GM19372 (cell line): ENCODE data around the gene APBA2.
"Not testable (repeated sequence)": the region's sequence is repeated elsewhere in the genome, so short reads cannot be mapped to it uniquely, and the experiment has no call there.

ENCODE experiments used
- ATAC-seq: cut with Tn5 transposase; IDR thresholded peaks from one replicate; pipeline ENCODE4 v1.9.1; 2021; ENCODE audit warnings: mild to moderate bottlenecking, low read depth, moderate library complexity; ENCODE audit not compliant: unreplicated experiment

The APBA2 gene

DNA sequence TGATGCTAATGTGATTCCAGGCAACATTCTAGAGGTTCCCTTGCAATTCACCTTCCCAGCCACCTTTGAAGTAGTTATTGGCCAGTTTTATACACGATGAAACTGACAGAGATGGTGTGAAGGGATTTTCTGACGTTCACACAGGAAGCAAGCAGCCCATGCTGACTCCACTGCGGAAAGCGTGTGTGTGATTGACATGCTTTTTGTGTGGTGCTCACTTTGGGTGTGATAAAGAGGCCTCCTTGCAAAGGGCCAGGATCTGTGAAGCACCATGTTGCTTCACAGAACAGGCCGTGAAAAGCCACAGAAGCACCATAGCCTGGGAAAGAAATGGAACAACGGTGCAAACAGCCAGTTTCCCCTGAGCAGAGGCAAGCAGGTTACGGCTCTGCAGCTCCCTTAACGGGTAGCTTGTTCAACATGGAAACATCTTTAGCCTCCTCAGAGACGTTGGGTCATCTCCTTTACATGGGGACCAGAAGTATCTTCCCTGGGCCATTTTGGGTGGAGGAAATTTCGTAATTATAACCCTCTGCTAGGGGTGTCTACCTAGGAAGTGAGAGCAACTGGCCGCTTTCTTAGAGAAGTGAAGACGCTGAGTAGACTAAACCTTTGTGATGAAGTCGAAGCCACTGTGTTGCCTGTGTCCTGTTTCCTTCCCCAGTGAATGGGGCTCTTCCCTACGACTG lies 108.5 kb downstream of the APBA2 start:
- ATAC-seq: no peak

DNA sequence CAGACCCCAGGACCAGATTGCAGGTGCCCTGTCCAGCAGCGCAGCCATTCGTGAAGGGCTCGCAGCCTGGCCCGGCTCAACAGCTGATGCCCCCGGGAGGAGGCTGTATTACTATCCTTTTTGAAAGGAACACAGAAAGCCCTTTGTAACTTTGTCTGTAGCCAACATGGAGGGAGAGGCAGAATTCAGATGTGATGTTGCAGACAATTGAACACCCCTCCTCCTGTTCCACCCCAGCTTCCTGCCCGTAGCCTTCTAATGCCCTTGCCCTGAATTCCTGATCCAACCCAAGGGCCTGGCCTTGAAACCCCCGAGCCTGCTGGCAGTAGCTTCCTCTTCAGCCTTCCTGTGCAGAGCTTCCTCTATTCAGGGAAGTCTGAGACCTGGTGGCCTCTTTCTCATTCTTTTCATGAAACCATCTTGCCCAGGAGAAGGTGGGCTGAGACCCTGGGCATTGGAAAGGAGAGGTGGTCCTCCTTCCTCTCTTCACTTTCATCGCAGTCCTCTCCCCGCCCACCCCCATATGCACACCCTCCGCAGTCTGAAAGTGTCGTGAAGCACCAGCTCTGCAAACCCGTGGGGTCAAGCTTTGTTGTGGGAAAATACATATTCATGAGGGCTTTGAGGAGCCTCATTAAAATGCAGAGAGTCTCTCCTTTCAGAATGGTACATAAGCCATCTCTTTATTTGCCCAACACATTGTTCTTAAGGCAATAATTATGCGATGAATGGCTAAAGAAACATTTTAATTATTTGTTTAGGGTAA lies 109.2 kb downstream of the APBA2 start:
- no peak for ATAC-seq

DNA sequence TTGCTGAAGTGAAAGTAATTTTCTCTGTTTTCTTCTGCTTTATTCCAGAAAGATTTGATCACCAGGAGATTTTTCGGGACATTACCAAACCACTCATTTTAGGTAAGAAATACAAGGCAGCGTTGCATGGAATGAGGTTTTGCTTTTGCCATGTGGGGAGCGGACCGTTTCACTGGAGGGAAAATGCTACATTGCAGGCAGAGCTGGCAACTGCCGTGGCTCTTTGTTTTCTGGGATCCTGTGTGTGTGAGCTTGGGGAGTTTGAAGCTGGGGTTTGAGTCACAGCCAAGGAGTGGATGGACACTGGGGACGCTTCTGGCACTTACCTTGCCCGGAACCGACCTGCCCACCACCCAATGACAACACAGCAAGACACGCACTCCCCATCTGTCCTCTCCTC lies 109.9 kb downstream of the APBA2 start:
- ATAC-seq: no peak

DNA sequence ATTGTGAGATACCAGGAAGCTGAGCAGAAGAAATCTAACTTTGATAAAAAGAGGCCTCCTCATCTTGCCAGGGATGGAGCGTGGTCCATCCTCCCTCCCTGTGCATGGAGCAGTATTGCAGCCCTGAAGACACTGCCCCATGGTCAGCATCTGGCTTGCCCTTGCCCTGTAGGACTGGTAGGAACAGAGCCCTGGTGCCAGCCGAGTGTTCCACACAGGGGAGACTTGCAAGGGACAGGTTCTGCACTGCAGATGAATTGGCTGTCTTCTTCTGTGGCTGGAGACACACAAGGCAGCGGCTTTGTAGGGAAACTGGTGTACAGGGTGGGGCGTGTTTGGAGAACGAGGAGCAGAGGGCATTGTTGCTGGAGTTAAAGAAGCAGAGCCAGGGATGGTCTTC lies 110.5 kb downstream of the APBA2 start:
- ATAC-seq: no peak

DNA sequence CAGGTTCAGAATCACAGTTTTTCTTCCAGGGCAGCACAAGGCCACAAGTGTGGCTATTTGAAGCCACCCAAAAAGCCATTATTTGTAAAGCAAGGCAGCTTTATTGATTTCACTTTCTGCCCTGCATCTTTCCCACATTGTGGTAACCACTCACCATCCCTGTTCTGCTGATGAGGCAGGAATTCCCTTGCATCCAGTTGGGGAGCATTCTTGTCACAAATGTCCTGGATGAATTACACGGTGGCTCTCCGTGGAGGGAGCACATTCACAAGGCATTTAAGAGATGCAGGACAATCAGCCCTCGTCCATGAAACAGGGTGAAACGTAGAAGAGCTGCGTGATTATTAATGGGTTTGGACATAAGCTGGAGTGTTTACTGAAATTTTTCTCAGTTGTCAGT lies 111.2 kb downstream of the APBA2 start:
- no peak for ATAC-seq

DNA sequence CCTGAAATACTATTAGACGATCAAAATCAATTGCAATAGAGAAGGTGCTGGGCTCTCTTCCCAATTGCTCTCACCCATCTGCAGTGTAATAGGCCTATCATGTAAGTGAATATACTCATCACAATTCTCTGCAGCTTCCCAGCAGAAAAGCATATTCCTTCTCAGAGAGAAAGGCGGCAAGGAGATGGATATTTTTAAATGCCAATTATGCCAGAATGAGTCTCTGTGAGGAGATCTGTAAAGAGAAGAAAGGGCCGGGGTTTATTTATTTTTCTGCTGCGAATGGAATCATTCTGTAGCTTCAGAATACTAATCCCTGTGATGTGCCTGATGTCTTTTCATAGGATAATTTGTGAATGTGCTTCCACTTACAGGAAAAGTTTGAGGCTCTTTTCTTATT lies 112.0 kb downstream of the APBA2 start:
- ATAC-seq: no peak

DNA sequence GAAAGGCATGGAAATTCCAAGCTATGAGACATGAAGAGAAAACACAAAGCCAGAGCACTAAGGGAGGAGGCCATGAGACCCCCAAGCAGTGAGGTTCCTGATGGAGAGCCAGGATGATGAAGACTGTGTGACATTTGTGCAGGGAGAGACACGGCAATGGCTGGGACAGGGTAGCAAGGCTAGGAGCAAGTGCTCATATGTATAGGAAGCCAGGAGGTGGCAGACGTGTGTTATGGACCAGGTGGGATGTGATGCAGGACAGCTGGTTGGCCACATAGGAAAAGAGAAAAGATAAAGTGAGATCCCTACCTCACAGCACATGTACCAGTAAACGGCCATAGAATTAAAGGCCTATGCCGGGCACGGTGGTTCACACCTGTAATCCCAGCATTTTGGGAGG lies 112.7 kb downstream of the APBA2 start:
- ATAC-seq: no peak

DNA sequence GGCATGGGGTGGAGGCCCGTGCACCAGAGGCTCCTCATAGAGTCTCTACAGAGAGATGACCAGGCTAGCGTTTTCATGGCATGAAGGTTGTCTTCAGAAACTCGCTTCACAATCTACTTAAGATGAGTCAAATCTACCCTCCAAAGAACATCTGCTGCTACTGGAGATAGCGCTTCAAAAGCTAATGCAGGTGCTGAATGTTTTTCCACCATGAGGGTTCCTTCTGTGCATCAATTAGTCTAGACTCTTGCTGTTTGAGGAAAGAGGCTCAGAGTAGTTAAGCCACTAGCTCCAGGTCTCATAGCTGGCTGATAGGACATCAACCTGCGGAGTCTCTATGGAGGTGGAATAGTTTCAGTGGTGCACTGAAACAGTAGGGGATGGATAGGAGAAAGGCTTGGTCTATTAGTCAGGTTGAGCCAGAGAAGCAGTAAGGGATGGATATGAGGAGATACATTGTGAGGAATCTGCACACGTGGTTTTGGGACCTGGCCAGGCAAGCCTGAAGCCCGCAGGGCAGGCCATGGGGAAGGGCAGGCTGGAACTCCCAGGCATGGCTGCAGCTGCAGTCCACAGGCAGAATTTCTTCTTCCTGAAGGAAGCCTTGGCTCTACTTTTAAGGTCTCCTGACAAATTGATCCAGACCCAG lies 117.5 kb downstream of the APBA2 start:
- no peak for ATAC-seq

DNA sequence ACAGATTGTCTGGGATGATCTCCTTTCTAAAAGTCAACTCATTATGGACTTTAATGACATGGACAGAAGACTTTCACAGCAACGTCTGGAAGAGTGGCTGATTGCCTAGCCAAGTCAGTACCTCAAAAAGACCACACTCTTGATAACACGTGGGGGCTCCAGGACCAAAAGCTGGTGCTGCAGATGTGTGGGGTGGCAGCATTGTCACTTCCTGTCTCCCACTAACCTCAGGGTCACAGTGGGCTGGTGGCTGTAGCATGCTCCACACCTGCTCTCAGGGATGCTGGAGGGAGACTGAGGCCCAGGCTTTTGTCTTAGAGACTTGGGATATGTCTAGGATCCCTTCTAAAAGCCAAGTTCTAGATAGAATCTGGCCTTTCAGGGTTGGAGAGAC lies 118.1 kb downstream of the APBA2 start:
- no peak for ATAC-seq

DNA sequence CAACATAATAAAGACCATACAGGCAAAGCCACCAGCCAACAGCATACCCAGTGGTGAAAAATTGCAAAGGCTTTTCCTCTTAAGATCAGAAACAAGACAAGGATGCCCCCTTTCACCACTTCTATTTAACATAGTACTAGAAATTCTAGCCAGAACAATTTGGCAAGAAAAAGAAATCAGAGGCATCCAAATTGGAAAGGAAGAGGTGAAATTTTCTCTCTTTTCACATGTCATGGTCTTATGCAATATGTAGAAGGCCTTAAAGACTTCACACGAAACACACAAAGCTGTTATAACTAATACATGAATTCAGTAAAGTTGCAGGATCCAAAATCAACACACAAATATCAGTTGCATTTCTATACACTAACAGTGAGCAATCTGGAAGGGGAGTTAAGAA lies 120.2 kb downstream of the APBA2 start:
- ATAC-seq: no peak

DNA sequence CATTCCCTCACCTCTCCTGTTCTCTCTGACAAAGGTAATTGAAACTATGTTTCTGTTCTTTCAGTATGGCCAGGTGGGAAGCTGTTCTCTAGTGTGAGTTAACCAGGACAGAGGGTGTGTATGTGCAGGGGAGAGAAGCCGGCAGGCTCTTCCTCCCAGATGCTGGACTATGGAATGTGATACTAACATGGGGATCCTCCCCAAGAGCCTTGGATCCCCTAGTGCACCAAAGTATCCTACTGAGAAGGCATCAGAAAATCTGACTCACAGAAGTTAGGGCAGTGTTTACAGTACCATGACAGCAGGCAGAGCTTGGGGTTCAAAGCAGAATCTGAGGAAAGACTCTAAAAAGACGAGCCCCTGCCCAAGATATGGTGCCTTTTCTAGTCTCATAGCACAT lies 123.1 kb downstream of the APBA2 start:
- ATAC-seq: no peak

DNA sequence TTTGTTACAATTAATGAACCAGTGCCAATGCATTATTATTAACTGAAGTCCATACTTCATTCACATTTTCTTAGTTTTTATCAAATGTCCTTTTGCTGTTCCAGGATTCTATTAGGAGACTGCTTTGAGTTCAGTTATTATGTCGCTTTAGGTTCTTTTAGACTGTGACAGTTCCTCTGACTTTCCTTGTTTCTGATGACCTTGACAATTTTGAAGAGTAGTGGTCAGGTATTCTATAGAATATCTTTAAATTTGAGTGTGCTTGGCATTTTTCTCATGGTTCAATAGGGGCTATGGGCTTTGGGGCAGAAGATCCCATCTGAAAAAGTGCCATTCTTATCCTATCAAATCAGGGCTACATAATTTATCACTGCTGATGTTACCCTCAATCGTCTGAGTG lies 126.3 kb downstream of the APBA2 start:
- no peak for ATAC-seq

DNA sequence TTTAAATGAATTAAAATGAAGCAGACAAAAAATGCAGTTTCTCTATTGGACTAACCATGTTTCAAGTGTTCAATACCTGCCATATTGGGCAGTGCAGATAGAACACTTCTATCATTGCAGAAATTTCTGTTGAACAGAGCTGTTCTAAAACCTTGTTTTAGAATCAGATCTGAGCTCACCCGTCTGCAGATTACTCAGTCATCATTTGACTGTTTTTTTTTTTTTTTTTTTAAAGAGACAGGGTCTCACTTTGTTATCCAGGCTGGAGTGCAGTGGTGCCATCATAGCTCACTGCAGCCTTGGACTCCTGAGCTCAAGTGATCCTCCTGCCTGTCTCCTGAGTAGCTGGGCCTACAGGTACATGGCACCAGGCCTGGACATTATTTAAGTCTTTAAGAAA lies 128.7 kb downstream of the APBA2 start:
- no peak for ATAC-seq

DNA sequence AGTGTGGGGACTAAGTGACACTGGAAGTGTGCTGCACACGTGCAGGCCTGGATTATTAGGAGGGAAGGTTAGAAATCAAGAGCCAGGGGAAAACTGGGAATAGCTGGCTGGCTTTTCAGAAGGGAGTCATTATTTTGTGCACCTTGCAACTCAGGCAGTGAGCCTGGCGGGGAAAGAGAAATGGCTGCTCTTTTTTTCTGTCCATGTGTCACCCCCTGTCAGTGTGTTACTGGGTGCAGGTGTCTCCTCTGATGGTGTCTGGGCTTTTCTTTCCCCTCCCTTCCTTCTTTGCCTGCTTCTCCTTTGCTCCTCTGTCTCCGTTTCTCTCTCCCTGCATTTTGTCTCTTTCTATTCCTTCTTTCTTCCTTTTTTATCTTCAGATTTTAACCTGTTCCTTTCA lies 130.7 kb downstream of the APBA2 start:
- no peak for ATAC-seq

DNA sequence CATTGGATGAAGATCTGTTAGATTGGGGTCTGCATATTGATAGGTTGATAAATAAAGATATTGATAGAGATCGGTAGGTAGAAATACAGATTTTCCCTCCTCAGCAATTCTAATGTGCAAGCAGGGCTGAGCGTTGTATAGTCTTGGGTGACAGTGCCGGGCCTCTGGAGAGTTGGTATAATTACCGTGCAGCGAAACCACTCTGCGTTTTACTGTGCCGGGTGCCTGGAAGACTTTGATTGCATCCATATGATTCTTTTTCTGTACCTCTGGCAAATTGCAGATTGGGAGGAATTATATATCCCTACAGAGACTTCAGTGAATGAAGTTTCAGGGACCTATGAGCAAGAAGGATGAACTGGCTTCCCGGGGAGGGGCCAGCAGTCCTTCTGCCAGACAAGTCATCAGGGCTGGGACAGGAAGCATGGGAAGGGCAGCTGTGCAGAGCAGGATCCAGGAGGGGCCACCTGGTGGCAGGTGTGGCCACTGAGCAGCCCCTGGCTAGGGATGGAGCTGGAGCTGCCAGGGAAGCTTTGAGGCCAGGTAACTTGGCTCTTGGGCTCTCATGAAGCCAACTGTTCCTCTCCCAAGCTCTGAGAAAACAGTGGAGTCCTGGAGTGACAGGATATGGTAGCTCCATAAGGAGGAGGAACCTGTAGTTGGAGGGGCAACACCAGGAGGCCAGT lies 132.5 kb downstream of the APBA2 start:
- no peak for ATAC-seq

DNA sequence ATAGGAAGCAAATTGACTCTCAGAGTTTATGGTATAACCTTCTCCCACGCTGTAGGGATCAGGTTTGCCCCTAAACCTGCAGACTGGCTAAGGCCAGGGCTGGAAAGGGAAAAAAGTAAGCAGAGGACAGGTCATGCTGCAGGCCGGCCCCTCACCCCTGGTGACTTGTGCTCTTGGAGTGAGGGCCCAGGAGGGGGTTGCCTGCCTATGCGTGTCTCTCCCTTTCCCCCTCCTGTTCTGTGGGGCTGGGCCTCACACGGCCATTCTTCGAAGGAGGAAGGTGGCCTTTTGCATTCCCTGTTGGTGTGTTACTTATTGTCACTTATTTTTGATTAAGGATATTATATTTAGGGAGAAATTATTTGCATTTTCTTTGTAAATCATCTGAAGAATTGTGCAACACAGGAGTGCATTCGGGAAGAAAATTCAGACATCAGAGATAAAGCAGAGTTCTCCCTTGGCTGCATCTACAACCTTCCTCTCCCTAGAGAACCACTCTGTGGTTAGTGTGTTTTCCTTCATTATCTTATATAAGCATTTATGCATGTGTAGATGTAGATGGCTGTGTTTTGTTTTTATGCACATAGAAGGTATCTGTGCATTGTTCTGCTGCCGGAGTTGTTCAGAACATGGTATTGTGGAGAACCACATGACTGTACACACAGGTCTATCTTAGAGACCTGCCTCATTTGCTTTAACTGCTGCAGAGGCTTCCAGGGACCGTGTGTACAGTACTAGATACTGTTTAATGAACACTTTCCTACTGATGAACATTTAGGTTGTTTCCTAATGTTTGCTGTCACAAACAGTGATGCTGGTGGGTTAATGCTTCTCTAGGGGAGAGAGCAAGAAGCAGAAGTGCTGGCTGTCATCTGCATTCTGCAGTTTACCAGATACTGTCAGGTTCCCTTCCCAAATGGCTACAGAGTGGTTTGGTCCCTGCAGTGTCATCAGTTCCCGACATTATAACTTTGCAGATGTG lies 133.5 kb downstream of the APBA2 start:
- ATAC-seq: no peak

DNA sequence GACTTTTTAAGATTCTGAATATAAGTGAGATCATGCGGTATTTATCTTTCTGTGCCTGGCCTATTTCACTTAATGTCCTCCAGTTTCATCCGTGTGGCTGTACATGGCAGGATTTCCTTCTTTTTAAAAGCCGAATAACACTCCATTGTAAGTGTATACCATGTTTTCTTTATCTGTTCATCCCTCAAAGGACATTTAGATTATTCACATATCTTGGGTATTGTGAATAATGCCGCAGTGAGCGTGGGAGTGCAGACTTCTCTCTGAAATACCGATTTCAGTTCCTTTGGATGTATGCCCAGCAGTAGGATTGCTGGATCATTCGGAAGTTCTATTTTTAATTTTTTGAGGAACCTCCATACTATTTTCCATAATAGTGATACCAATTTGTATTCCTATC lies 136.1 kb downstream of the APBA2 start:
- ATAC-seq: no peak

DNA sequence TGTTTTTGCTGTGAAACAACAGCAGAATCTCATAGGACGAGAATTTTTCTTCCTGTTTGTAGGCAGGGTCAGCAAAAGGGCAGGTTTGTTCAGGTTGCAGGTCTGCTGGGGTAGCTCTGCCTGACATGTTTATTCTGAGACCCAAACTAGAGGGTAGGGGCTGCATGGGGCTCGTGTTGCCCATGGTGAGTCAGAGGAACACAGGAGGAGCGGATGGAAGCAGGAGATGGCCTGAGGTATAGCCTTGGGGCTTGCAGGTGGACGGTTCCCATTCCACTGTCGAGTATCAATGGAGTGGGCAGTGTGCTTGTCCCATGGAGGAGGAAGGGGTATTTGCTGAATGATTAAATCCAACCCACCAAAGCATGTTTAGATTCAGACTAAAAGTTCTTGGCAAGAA lies 138.9 kb downstream of the APBA2 start:
- ATAC-seq: no peak

DNA sequence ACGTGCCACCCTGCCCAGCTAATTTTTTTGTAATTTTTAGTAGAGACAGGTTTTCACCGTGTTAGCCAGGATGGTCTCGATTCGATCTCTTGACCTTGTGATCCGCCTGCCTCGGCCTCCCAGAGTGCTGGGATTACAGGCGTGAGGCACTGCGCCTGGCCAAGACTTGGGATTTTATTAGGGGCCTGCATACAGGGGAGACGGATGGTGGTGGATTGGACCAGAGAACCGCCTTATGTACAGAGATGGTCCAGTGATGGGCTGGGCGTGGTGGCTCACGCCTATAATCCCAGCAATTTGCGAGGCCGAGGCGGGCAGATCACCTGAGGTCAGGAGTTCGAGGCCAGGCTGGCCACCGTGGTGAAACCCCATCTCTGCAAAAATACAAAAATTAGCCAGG lies 139.6 kb downstream of the APBA2 start:
- not testable (repeated sequence) for ATAC-seq

DNA sequence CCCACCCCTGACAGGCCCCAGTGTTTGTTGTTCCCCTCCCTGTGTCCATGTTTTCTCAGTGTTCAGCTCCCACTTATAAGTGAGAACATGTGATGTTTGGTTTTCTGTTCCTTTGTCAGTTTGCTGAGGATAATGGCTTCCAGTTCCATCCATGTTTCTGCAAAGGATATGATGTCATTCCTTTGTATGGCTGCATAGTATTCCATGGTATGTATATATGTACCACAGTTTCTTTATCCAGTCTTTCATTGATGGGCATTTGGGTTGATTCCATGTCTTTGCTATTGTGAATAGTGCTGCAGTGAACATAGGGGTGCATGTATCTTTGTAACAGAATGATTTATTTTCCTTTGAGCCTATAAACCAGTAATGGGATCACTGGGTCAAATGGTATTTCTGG lies 142.4 kb downstream of the APBA2 start:
- ATAC-seq: not testable (repeated sequence)
